HL-60 (cell line): ENCODE measurements around the gene CTRB1.

Experiments
- CTCF ChIP-seq: IDR thresholded peaks from one replicate; pipeline ENCODE4 v1.5.1; 2011; ENCODE audit warnings: low read length, control low read depth, inconsistent platforms; ENCODE audit not compliant: insufficient read depth
- POLR2AphosphoS5 ChIP-seq: IDR thresholded peaks from 2 replicates; pipeline ENCODE4 v1.6.1; 2012; ENCODE audit warnings: low read depth
- TF ChIP-seq, protein P1 (sequence below): IDR thresholded peaks from 2 replicates; pipeline ENCODE4 v1.6.1; 2012; ENCODE audit warnings: low read depth; ENCODE audit not compliant: insufficient replicate concordance

- TF ChIP-seq CTCF = no peak
- TF ChIP-seq POLR2AphosphoS5 = no peak
- TF ChIP-seq, protein P1, sequence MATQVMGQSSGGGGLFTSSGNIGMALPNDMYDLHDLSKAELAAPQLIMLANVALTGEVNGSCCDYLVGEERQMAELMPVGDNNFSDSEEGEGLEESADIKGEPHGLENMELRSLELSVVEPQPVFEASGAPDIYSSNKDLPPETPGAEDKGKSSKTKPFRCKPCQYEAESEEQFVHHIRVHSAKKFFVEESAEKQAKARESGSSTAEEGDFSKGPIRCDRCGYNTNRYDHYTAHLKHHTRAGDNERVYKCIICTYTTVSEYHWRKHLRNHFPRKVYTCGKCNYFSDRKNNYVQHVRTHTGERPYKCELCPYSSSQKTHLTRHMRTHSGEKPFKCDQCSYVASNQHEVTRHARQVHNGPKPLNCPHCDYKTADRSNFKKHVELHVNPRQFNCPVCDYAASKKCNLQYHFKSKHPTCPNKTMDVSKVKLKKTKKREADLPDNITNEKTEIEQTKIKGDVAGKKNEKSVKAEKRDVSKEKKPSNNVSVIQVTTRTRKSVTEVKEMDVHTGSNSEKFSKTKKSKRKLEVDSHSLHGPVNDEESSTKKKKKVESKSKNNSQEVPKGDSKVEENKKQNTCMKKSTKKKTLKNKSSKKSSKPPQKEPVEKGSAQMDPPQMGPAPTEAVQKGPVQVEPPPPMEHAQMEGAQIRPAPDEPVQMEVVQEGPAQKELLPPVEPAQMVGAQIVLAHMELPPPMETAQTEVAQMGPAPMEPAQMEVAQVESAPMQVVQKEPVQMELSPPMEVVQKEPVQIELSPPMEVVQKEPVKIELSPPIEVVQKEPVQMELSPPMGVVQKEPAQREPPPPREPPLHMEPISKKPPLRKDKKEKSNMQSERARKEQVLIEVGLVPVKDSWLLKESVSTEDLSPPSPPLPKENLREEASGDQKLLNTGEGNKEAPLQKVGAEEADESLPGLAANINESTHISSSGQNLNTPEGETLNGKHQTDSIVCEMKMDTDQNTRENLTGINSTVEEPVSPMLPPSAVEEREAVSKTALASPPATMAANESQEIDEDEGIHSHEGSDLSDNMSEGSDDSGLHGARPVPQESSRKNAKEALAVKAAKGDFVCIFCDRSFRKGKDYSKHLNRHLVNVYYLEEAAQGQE = no peak
These were observed 300 bp downstream of the CTRB1 start for GRCh38 chr16:75219088-75219487.
